Measurements from ENCODE around the gene ZNF35.
A peak's percentile ranks its signal among the peaks of the same experiment; 100 is the strongest.

Gene ZNF35

DNA sequence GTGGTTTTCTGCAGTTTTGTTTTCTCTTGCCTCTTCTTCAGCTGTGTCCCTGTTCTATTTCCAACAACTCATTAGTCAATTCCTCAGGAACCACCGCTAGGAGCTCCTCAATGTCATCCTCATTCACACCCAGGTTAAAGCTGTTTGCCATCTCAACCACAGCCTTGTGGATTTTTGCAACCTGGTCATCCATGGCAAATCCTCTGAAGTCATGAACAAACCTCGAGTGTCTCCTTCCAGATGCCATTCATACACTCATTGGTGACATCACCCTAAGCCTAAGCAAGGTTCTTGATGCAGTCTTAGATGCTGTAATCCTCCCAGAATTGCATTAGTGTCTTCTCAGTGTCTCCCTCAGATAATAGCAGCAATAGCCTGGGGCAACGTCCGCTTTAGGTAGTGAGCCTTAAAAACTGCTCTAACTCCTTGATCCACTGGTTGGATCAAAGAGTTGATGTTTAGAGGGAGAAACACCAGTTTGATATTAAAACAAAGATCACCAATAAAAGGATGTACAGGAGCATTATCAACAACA is 32.5 kb downstream of the ZNF35 start:
- no peak overlapping the region for H3K27ac ChIP-seq
- no peak overlapping the region for H3K4me3 ChIP-seq

DNA sequence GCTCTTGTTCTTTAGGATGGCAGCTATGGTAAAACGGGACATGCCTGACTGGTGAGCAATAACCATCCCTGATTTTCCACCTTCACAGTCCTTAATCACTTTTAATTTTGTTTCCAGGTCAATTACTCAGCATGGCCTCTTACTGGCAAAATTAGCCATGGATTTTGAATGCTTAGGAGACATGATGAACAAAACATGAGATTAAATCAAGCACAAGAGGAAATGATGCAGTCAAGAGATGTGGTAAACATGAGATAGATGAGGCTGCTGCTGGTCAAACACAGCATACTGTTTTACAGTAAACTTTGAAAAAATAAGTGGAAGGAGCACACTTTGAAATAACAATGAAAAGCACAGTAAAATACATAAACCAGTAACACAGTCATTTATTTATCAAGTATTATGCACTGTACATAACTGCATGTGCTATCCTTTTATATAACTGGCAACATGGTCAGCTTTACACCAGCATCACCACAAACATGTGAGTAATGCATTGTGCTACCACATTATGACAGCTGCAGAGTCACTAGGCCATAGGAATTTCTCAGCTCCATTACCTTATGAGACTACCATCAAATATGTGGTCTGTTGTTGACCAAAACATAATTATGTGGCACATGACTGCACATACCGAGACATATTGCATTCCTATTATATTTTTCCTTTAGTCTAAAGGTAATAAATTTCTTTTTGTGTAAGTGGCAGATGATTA is 33.8 kb downstream of the ZNF35 start:
- Histone ChIP-seq H3K4me3 (no peak overlapping the region), H3K27ac (no peak overlapping the region)

DNA sequence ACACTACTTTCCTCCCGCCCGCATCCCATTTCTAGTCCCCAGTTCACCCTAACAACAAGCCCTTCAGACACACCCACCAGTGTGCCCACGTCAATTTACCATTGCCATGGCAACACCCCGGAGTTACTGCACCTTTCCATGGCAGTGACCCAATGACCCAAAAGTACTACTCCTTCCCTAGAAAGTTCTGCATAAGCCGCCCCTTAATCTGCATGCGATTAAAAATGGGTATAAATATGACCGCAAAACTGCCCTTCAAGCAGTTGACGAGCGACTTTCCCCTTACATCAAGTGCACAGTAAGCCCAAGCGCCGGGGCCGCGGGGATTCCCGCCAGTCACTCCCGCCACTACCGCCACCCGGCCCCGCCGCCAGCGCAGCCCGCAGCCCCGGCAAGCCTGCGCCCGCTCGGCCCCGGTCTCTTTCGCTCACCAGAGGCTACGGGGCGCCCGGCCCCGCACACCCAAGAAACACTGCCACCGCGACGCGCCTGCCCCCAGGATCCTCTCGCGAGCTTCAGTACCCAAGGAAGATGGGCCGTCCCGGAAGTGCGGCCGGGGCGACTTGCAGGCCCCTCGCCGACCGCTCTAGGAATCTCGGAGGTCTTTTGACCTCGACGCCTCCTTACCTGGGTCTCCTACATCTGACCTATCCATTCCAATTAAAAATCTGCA is 36.7 kb downstream of the ZNF35 start:
- peak overlapping the region in 9 of 21 experiments; percentile 5 to 77 (median 57) for H3K27ac ChIP-seq
- peak overlapping the region; percentile 50 to 64 (median 53) for H3K4me3 ChIP-seq

DNA sequence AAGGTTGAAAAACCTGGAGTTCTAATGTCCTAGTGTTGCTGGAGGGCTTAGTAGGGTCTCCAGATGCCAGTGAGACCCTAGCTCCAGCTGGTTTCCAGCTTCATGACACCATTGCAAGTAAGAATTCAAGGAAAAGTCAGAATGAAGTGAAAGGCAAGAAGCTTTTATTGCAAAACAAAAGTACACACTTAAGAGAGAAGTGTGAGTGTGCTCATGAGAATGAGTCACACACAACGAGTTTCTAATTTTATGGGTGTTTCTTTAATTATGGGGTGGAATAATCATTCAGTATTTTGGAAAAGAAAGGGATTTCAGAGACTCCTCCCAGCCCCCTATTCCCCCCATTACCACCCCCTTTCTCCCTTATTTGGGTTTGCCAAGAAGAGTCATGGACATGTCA is 39.4 kb downstream of the ZNF35 start:
- H3K27ac ChIP-seq: no peak overlapping the region
- H3K4me3 ChIP-seq: no peak overlapping the region
